Immature natural killer cell (primary cell): ENCODE results near the gene HMGA1. TPM values are rescaled to one million over a fixed set of nuclear protein-coding genes. Genes with fewer than 3 reads are reported as not detected.
"Not testable (repeated sequence)": the region's sequence is repeated elsewhere in the genome, so short reads cannot be mapped to it uniquely, and the experiment has no call there.

ENCODE experiments used
- DNase-seq, 3 donors: peaks; one replicate each; pipeline ENCODE4 v3.0.0; 2022; ENCODE audit warnings: mixed read lengths in 1 of 3
- H3K27ac Mint-ChIP-seq, 6 donors: one replicate each; pipeline ENCODE4 v1.8.0; 2020; ENCODE audit warnings: mixed read lengths in 6 of 6, mild to moderate bottlenecking in 5 of 6, inconsistent platforms in 4 of 6, moderate library complexity in 3 of 6
- H3K27me3 Mint-ChIP-seq, 3 donors: one replicate each; pipeline ENCODE4 v1.8.0; 2020 to 2021; ENCODE audit warnings: low read depth in 3 of 3, mild to moderate bottlenecking in 3 of 3, mixed read lengths in 3 of 3, moderate library complexity in 3 of 3, inconsistent platforms in 1 of 3
- H3K36me3 Mint-ChIP-seq, 3 donors: one replicate each; pipeline ENCODE4 v1.8.0; 2020; ENCODE audit warnings: mixed read lengths in 3 of 3, inconsistent platforms in 2 of 3, mild to moderate bottlenecking in 2 of 3
- H3K4me1 Mint-ChIP-seq, 2 donors: one replicate each; pipeline ENCODE4 v1.8.0; 2020; ENCODE audit warnings: inconsistent platforms in 2 of 2, mild to moderate bottlenecking in 2 of 2, mixed read lengths in 2 of 2, moderate library complexity in 1 of 2
- H3K4me3 Mint-ChIP-seq, 5 donors: one replicate each; pipeline ENCODE4 v1.8.0; 2020; ENCODE audit warnings: mild to moderate bottlenecking in 5 of 5, mixed read lengths in 5 of 5, inconsistent platforms in 3 of 5, moderate library complexity in 3 of 5
- H3K9me3 Mint-ChIP-seq, 6 donors: one replicate each; pipeline ENCODE4 v1.8.0; 2020; ENCODE audit warnings: mild to moderate bottlenecking in 6 of 6, mixed read lengths in 6 of 6, inconsistent platforms in 4 of 6, moderate library complexity in 3 of 6
- polyA plus RNA-seq, 3 donors: library from polyadenylated mRNA; unstranded; fragments of 300-500 nt; fragmentation: Illumina TruSeq; gene quantifications; one replicate each; pipeline ENCODE4 v1.2.3, GENCODE V29; 2021

Gene HMGA1
- polyA plus RNA-seq, 3 donors from 2014 or later, result 9.8 to 22.1 (median 19.6) TPM

- H3K27ac Mint-ChIP-seq, result peak overlapping the region; percentile 92 to 98 (median 96)
- H3K27me3 Mint-ChIP-seq, result peaks cover 2 to 8% (median 2%) of the 10 kb centered on the region in 3 donors
- H3K4me3 Mint-ChIP-seq, result peak overlapping the region; percentile 91 to 96 (median 94)
- no peak for DNase-seq
- H3K4me1 Mint-ChIP-seq, result peaks cover 18 to 30% of the 10 kb centered on the region in 2 donors
- H3K9me3 Mint-ChIP-seq, result no peaks in the 10 kb centered on the region
- H3K36me3 Mint-ChIP-seq, result peaks cover 0 to 3% (median 0%) of the 10 kb centered on the region in 3 donors
Observed at GRCh38 chr6:34247481-34248197, 11.0 kb downstream of the HMGA1 start.

- Mint-ChIP-seq H3K36me3 (no peaks in the 10 kb centered on the region), H3K9me3 (no peaks in the 10 kb centered on the region), H3K27ac (peak overlapping the region; percentile 92 to 98 (median 96)), H3K4me3 (peak overlapping the region; percentile 91 to 96 (median 94)), H3K4me1 (peaks cover 12 to 24% of the 10 kb centered on the region in 2 donors), H3K27me3 (peaks cover 2 to 8% (median 6%) of the 10 kb centered on the region in 3 donors)
- DNase-seq, result peak in 2 of 3 donors; percentile 39
Observed at GRCh38 chr6:34248198-34248726, 11.6 kb downstream of the HMGA1 start.

- Mint-ChIP-seq H3K36me3 (no peaks in the 10 kb centered on the region), H3K4me1 (peaks cover 10 to 21% of the 10 kb centered on the region in 2 donors), H3K9me3 (no peaks in the 10 kb centered on the region)
Observed at GRCh38 chr6:34248727-34249468, 12.2 kb downstream of the HMGA1 start, which contains the start of gene SMIM29. SMIM29 (minus strand) TSS chr6:34249006; CDS start chr6:34247791, 1,215 bp downstream.

GRCh38 chr6:34249469-34250261 is 13.0 kb downstream of the HMGA1 start:
- peak overlapping the region; percentile 91 to 96 (median 94) for H3K4me3 Mint-ChIP-seq
- no peaks in the 10 kb centered on the region for H3K36me3 Mint-ChIP-seq
- no peak for DNase-seq
- H3K27ac Mint-ChIP-seq, result peak overlapping the region; percentile 89 to 98 (median 94)
- peaks cover 2 to 8% (median 6%) of the 10 kb centered on the region in 3 donors for H3K27me3 Mint-ChIP-seq
- H3K9me3 Mint-ChIP-seq, result no peaks in the 10 kb centered on the region
- H3K4me1 Mint-ChIP-seq, result peaks cover 10 to 21% of the 10 kb centered on the region in 2 donors

More at GRCh38 chr6:34248727-34249468, 12.2 kb downstream of the HMGA1 start, which contains the start of gene SMIM29:
- DNase-seq, result peak; percentile 97 to 98 (median 97)
- H3K4me3 Mint-ChIP-seq, result peak within 1 kb of the TSS; percentile 91 to 96 (median 94)
- peaks cover 2 to 8% (median 6%) of the 10 kb centered on the region in 3 donors for H3K27me3 Mint-ChIP-seq
- H3K27ac Mint-ChIP-seq, result peak within 1 kb of the TSS; percentile 92 to 98 (median 96)

GRCh38 chr6:34252395-34252794 is 15.7 kb downstream of the HMGA1 start:
- peaks cover 10 to 17% of the 10 kb centered on the region in 2 donors for H3K4me1 Mint-ChIP-seq
- not testable (repeated sequence) for H3K9me3 Mint-ChIP-seq, H3K36me3 Mint-ChIP-seq, DNase-seq, H3K27me3 Mint-ChIP-seq, H3K4me3 Mint-ChIP-seq, H3K27ac Mint-ChIP-seq

- H3K4me1 Mint-ChIP-seq, result no peaks in the 10 kb centered on the region
- H3K4me3 Mint-ChIP-seq, result no peak overlapping the region
- no peak overlapping the region for H3K27ac Mint-ChIP-seq
- no peak for DNase-seq
- no peaks in the 10 kb centered on the region for H3K27me3 Mint-ChIP-seq
- H3K36me3 Mint-ChIP-seq, result peaks cover 0 to 7% (median 4%) of the 10 kb centered on the region in 3 donors
- H3K9me3 Mint-ChIP-seq, result peaks cover 0 to 2% (median 0%) of the 10 kb centered on the region in 6 donors
Observed at GRCh38 chr6:34259529-34260069, 22.9 kb downstream of the HMGA1 start.

GRCh38 chr6:34260576-34261267 is 24.0 kb downstream of the HMGA1 start:
- Mint-ChIP-seq H3K36me3 (peaks cover 0 to 7% (median 4%) of the 10 kb centered on the region in 3 donors), H3K4me1 (no peaks in the 10 kb centered on the region), H3K9me3 (peaks cover 0 to 2% (median 0%) of the 10 kb centered on the region in 6 donors), H3K27ac (no peak overlapping the region), H3K27me3 (peaks cover 0 to 2% (median 0%) of the 10 kb centered on the region in 3 donors), H3K4me3 (no peak overlapping the region)
- no peak for DNase-seq

GRCh38 chr6:34263484-34263883 is 26.8 kb downstream of the HMGA1 start:
- H3K4me3 Mint-ChIP-seq, H3K9me3 Mint-ChIP-seq, H3K27ac Mint-ChIP-seq, H3K27me3 Mint-ChIP-seq, DNase-seq, H3K36me3 Mint-ChIP-seq, H3K4me1 Mint-ChIP-seq: not testable (repeated sequence)

- H3K27ac Mint-ChIP-seq, result no peak overlapping the region
- H3K4me3 Mint-ChIP-seq, result no peak overlapping the region
- H3K27me3 Mint-ChIP-seq, result peaks cover 0 to 2% (median 0%) of the 10 kb centered on the region in 3 donors
- DNase-seq, result no peak
- peaks cover 0 to 6% (median 4%) of the 10 kb centered on the region in 3 donors for H3K36me3 Mint-ChIP-seq
- peaks cover 0 to 2% (median 0%) of the 10 kb centered on the region in 6 donors for H3K9me3 Mint-ChIP-seq
- peaks cover 7 to 10% of the 10 kb centered on the region in 2 donors for H3K4me1 Mint-ChIP-seq
Observed at GRCh38 chr6:34267746-34268145, 31.1 kb downstream of the HMGA1 start.

GRCh38 chr6:34269132-34269531 is 32.5 kb downstream of the HMGA1 start:
- H3K4me1 Mint-ChIP-seq, result peaks cover 7 to 10% of the 10 kb centered on the region in 2 donors
- H3K27ac Mint-ChIP-seq, H3K9me3 Mint-ChIP-seq, DNase-seq, H3K4me3 Mint-ChIP-seq, H3K27me3 Mint-ChIP-seq, H3K36me3 Mint-ChIP-seq: not testable (repeated sequence)

- H3K4me1 Mint-ChIP-seq, result peaks cover 7 to 10% of the 10 kb centered on the region in 2 donors
- H3K9me3 Mint-ChIP-seq, H3K27me3 Mint-ChIP-seq, H3K36me3 Mint-ChIP-seq, DNase-seq: not testable (repeated sequence)
- peak overlapping the region in 3 of 5 donors; percentile 29 to 83 (median 62) for H3K4me3 Mint-ChIP-seq
- peak overlapping the region in 3 of 6 donors; percentile 83 to 93 (median 85) for H3K27ac Mint-ChIP-seq
Observed at GRCh38 chr6:34269658-34270341, 33.1 kb downstream of the HMGA1 start.
